Measurements from ENCODE around the gene TEX2. TPM values are rescaled to one million over a fixed set of nuclear protein-coding genes. Genes with fewer than 3 reads are reported as not detected.

TEX2 gene
- polyA plus RNA-seq, 3 donors = 6.5 to 8.7 (median 7.8) TPM

DNA sequence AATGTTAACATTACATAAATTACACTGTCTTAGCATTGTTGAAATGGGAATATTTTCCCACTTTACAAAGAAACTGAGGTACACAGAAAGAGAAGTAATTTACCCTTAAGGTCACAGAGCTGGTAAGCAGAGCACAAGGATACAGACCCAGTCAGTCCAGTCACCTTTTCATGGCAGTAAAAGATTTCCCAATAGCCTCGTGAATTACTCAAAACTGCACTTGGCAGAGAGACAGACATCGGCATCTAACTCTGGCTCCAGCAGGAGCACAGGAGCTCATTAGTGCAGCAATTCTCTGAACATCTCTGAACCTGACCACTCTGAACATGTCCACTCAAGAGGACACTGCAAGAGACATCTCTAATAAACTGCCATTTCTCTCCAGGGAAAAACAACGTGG, 3.1 kb downstream of the TEX2 start:
- Histone ChIP-seq H3K9me3 (replicated peaks in 1 of 2; ENCODE audit: control insufficient read depth in 1 of 2, insufficient read depth in 1 of 2, low read length in 2 of 2) (no peaks in the 10 kb centered on the region), H3K36me3 (replicated peaks in 1 of 2; ENCODE audit: control insufficient read depth in 1 of 2, insufficient read depth in 2 of 2, low read length in 2 of 2) (no peaks in the 10 kb centered on the region), H3K4me1 (ENCODE audit: control insufficient read depth in 1 of 2, insufficient read depth in 2 of 2, low read length in 2 of 2) (peaks cover 33 to 39% of the 10 kb centered on the region in 2 donors), H3K27ac (ENCODE audit: low read depth in 1 of 2, low read length in 2 of 2) (peak overlapping the region in 1 of 2 donors; percentile 30), H3K4me2 (replicated peaks; ENCODE audit: extremely low read depth, low read length, poor library complexity, severe bottlenecking) (peak overlapping the region; percentile 40), H2AFZ (ENCODE audit: insufficient read depth, low read depth, low read length, poor library complexity, severe bottlenecking) (no peak overlapping the region), H3K79me2 (ENCODE audit: insufficient read depth, low read length) (peaks cover 81% of the 10 kb centered on the region), H3K27me3 (ENCODE audit: control insufficient read depth in 2 of 2, insufficient read depth in 2 of 2, low read length in 2 of 2) (no peaks in the 10 kb centered on the region), H4K20me1 (ENCODE audit: insufficient read depth, low read length) (peaks cover 18% of the 10 kb centered on the region), H3K9ac (ENCODE audit: insufficient read depth, low read length, poor library complexity, severe bottlenecking) (no peak overlapping the region), H3K4me3 (replicated peaks in 1 of 3; ENCODE audit: low read depth in 2 of 3, low read length in 3 of 3) (peak overlapping the region in 1 of 3 experiments; percentile 23)
- no peaks in the 10 kb centered on the region for H3K9me3 Mint-ChIP-seq
- H3K27me3 Mint-ChIP-seq (ENCODE audit: low read depth in 3 of 3) = peaks cover 0 to 2% (median 0%) of the 10 kb centered on the region in 3 donors
- TF ChIP-seq, protein P1, sequence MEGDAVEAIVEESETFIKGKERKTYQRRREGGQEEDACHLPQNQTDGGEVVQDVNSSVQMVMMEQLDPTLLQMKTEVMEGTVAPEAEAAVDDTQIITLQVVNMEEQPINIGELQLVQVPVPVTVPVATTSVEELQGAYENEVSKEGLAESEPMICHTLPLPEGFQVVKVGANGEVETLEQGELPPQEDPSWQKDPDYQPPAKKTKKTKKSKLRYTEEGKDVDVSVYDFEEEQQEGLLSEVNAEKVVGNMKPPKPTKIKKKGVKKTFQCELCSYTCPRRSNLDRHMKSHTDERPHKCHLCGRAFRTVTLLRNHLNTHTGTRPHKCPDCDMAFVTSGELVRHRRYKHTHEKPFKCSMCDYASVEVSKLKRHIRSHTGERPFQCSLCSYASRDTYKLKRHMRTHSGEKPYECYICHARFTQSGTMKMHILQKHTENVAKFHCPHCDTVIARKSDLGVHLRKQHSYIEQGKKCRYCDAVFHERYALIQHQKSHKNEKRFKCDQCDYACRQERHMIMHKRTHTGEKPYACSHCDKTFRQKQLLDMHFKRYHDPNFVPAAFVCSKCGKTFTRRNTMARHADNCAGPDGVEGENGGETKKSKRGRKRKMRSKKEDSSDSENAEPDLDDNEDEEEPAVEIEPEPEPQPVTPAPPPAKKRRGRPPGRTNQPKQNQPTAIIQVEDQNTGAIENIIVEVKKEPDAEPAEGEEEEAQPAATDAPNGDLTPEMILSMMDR (IDR thresholded peaks at IDR 0.05) = no peak
- 14% methylated on average over 1 of the region's 3 CpGs for WGBS (ENCODE audit: insufficient coverage)
- peaks cover 50% of the 10 kb centered on the region for H3K4me1 Mint-ChIP-seq
- H3K4me3 Mint-ChIP-seq = peak overlapping the region; percentile 17 to 28
- DNase-seq = peak in 2 of 3 donors; percentile 40 to 41
- intact Hi-C loops (cut with micrococcal nuclease) = loop anchor here in 1 of 2 donors (5.0 kb wide), 2 partner anchors 83 to 113 kb away; no protein-coding TSS in a partner anchor
- peaks cover 0 to 4% of the 10 kb centered on the region in 2 donors for H3K36me3 Mint-ChIP-seq
- peak overlapping the region in 2 of 7 donors; percentile 41 to 44 for H3K27ac Mint-ChIP-seq

DNA sequence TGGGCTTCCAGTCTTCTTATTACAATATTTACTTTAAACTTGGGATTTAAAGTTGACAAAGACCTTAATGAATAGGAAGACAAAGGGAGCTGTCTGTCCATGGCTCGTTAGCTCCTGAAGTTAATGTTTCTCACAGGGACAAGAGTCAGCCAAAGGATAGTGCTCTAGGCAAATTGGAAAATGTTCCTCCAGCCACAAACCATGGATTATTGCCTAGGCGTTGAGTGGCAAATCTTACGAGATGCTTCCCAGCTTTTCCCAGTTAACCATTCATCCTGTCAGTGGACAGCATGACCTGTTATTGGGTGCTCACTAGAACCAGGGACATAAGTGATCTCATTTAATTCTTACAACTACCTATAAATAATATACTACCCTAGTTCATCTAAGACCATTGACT, 3.6 kb downstream of the TEX2 start:
- H3K9me3 Mint-ChIP-seq = no peaks in the 10 kb centered on the region
- intact Hi-C loops (cut with micrococcal nuclease) = no loop called here
- Histone ChIP-seq H4K20me1 (ENCODE audit: insufficient read depth, low read length) (peaks cover 18% of the 10 kb centered on the region), H3K79me2 (ENCODE audit: insufficient read depth, low read length) (peaks cover 86% of the 10 kb centered on the region), H3K9ac (ENCODE audit: insufficient read depth, low read length, poor library complexity, severe bottlenecking) (no peak overlapping the region), H3K4me2 (replicated peaks; ENCODE audit: extremely low read depth, low read length, poor library complexity, severe bottlenecking) (no peak overlapping the region), H2AFZ (ENCODE audit: insufficient read depth, low read depth, low read length, poor library complexity, severe bottlenecking) (no peak overlapping the region), H3K4me1 (ENCODE audit: control insufficient read depth in 1 of 2, insufficient read depth in 2 of 2, low read length in 2 of 2) (peaks cover 33 to 39% of the 10 kb centered on the region in 2 donors), H3K27me3 (ENCODE audit: control insufficient read depth in 2 of 2, insufficient read depth in 2 of 2, low read length in 2 of 2) (no peaks in the 10 kb centered on the region), H3K9me3 (replicated peaks in 1 of 2; ENCODE audit: control insufficient read depth in 1 of 2, insufficient read depth in 1 of 2, low read length in 2 of 2) (no peaks in the 10 kb centered on the region), H3K4me3 (replicated peaks in 1 of 3; ENCODE audit: low read depth in 2 of 3, low read length in 3 of 3) (no peak overlapping the region), H3K36me3 (replicated peaks in 1 of 2; ENCODE audit: control insufficient read depth in 1 of 2, insufficient read depth in 2 of 2, low read length in 2 of 2) (no peaks in the 10 kb centered on the region), H3K27ac (ENCODE audit: low read depth in 1 of 2, low read length in 2 of 2) (peak overlapping the region in 1 of 2 donors; percentile 30)
- 100% methylated on average over 3 of the region's 3 CpGs for WGBS (ENCODE audit: insufficient coverage)
- TF ChIP-seq, protein P1 (IDR thresholded peaks at IDR 0.05) = no peak
- H3K36me3 Mint-ChIP-seq = peaks cover 0 to 4% of the 10 kb centered on the region in 2 donors
- peak overlapping the region in 1 of 7 donors; percentile 41 for H3K27ac Mint-ChIP-seq
- H3K4me1 Mint-ChIP-seq = peaks cover 50% of the 10 kb centered on the region
- H3K27me3 Mint-ChIP-seq (ENCODE audit: low read depth in 3 of 3) = peaks cover 0 to 2% (median 0%) of the 10 kb centered on the region in 3 donors
- no peak for DNase-seq
- H3K4me3 Mint-ChIP-seq = no peak overlapping the region

All from CD14-positive monocyte (primary cell).